GM12864 (cell line): ENCODE results near the gene GRK4.
A peak's percentile ranks its signal among the peaks of the same experiment; 100 is the strongest.

ENCODE experiments used
- DNase-seq: peaks from one replicate; pipeline ENCODE4 v3.0.0-alpha.2; 2011; ENCODE audit warnings: low read depth
- H3K4me3 ChIP-seq: 2 replicates; pipeline ENCODE4 v1.5.1; 2011; ENCODE audit warnings: mild to moderate bottlenecking, low read depth, low read length, control low read depth
- TF ChIP-seq, protein P1 (sequence below): IDR thresholded peaks from 2 replicates; pipeline ENCODE4 v1.5.1; 2011; ENCODE audit warnings: low read depth, mild to moderate bottlenecking, moderate library complexity, low read length, control low read depth, inconsistent platforms; ENCODE audit errors: missing control alignments

Gene GRK4

DNA sequence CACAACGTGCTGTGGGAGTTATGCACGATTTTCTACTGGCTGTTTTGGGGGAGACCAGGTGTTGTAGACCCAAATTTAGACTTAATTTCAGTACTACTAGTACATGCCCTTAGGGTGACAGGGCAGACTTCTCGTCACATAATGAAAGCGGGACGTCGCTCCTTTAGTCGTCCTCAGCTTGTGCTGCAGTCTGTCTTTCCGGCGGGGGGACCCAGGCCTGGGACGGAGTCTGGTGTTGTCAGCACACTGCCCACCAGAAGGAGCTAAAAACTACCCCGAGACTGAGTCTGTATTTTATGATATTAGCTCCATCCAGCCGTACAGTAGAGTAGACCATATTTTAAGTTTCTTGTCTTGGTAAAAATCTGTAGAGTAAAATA lies 35.7 kb upstream of the GRK4 start:
- TF ChIP-seq, protein P1, sequence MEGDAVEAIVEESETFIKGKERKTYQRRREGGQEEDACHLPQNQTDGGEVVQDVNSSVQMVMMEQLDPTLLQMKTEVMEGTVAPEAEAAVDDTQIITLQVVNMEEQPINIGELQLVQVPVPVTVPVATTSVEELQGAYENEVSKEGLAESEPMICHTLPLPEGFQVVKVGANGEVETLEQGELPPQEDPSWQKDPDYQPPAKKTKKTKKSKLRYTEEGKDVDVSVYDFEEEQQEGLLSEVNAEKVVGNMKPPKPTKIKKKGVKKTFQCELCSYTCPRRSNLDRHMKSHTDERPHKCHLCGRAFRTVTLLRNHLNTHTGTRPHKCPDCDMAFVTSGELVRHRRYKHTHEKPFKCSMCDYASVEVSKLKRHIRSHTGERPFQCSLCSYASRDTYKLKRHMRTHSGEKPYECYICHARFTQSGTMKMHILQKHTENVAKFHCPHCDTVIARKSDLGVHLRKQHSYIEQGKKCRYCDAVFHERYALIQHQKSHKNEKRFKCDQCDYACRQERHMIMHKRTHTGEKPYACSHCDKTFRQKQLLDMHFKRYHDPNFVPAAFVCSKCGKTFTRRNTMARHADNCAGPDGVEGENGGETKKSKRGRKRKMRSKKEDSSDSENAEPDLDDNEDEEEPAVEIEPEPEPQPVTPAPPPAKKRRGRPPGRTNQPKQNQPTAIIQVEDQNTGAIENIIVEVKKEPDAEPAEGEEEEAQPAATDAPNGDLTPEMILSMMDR: no peak
- H3K4me3 ChIP-seq: no peak overlapping the region
- no peak for DNase-seq

DNA sequence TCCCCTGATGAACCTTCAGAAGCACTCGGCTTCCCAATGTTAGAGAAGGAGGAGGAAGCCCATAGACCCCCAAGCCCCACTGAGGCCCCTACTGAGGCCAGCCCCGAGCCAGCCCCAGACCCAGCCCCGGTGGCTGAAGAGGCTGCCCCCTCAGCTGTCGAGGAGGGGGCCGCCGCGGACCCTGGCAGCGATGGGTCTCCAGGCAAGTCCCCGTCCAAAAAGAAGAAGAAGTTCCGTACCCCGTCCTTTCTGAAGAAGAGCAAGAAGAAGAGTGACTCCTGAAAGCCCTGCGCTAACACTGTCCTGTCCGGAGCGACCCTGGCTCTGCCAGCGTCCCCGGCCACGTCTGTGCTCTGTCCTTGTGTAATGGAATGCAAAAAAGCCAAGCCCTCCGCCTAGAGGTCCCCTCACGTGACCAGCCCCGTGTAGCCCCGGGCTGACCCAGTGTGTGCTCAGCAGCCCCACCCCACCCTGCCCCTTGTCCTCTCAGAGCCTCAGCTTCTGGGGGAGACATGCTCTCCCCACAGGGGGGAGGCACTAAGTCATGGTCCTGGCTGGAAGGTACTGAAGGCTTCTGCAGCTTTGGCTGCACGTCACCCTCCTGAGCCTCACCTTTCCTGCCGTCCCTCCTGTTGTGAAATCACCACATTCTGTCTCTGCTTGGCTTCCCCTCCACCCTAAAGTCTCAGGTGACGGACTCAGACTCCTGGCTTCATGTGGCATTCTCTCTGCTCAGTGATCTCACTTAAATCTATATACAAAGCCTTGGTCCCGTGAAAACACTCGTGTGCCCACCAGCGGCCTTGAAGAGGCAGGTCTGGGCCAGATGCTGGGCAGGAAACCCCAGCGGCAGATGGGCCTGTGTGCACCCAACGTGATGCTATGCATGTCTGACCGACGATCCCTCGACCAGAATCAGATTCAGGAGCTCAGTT lies 34.9 kb upstream of the GRK4 start:
- DNase-seq: no peak
- H3K4me3 ChIP-seq: no peak overlapping the region
- TF ChIP-seq, protein P1: no peak

DNA sequence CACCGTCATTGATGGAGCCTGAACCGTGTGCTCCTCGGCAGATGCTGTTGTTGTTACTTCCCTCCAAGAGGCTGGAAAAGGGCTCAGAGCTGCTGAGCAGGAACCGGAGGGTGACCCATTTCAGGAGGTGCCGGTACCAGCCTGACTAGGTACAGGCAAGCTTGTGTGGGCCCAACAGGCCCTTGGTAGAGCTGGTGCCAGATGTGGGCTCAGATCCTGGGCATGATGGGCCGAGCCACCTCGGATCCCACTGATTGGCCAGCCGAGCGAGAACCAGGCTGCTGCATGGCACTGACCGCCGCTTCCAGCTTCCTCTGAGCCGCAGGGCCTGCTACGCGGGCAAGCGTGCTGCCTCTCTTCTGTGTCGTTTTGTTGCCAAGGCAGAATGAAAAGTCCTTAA lies 33.9 kb upstream of the GRK4 start:
- no peak overlapping the region for H3K4me3 ChIP-seq
- TF ChIP-seq, protein P1: no peak
- DNase-seq: no peak

- TF ChIP-seq, protein P1: no peak
- no peak overlapping the region for H3K4me3 ChIP-seq
- no peak for DNase-seq
Measured at GRCh38 chr4:2930135-2930757, 33.1 kb upstream of the GRK4 start.

GRCh38 chr4:2930758-2931511 lies 32.4 kb upstream of the GRK4 start:
- peak overlapping the region; percentile 74 for H3K4me3 ChIP-seq

GRCh38 chr4:2931512-2932301 lies 31.7 kb upstream of the GRK4 start:
- peak overlapping the region; percentile 74 for H3K4me3 ChIP-seq
- peak; percentile 62 for DNase-seq
- TF ChIP-seq, protein P1: peak; percentile 65

More at GRCh38 chr4:2930758-2931511, 32.4 kb upstream of the GRK4 start:
- DNase-seq: no peak
- TF ChIP-seq, protein P1: peak; percentile 32
